ENCODE data around the gene CELF2. TPM values are rescaled to one million over a fixed set of nuclear protein-coding genes. Genes with fewer than 3 reads are reported as not detected.

Gene CELF2
- total RNA-seq, 1 donor from 2014 or later = 67.5 TPM

GRCh38 chr10:11290156-11290890, 272.7 kb downstream of the CELF2 start:
- DNase-seq (ENCODE audit: low spot score) = no peak
- intact Hi-C loops (cut with DNase I) = no loop called here

DNA sequence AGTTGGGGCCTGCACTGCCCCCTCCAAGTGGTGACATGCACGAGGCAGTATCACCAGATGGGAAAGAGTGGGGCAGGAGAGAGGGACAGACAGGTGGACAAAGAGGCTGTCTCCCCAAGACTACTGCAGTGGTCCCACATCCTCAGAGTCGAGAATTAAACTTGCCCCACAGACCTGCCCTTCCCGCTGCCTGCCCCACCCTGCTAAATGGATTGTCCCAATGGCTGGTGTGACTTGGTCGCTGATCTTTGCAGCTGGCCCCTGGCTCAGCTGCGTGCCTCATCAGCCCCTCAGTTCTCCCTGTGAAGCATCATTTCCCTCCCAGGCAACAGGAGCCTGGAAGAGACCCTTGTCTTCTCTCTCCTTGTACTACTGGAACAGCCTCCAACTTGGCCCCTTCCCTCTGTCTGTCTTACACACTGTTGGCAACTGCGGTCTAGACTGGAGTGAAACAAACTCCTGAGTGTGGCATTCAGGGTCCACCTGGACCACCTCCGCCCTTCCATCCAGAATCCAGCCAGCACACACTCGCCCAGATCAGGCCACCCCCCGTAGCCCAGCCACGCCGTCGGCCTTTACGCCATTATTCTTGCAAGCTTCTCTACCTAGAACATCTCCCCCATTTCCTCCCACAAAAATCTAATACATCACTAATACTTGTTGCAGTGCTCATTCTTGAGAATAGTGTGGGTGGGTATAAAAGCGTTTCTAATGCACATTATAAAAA, 275.1 kb downstream of the CELF2 start:
- intact Hi-C loops (cut with DNase I) = no loop called here
- no peak for DNase-seq (ENCODE audit: low spot score)

GRCh38 chr10:11293332-11293731, 275.7 kb downstream of the CELF2 start:
- intact Hi-C loops (cut with DNase I) = no loop called here
- no peak for DNase-seq (ENCODE audit: low spot score)

GRCh38 chr10:11294831-11295450, 277.3 kb downstream of the CELF2 start:
- intact Hi-C loops (cut with DNase I) = no loop called here
- no peak for DNase-seq (ENCODE audit: low spot score)

DNA sequence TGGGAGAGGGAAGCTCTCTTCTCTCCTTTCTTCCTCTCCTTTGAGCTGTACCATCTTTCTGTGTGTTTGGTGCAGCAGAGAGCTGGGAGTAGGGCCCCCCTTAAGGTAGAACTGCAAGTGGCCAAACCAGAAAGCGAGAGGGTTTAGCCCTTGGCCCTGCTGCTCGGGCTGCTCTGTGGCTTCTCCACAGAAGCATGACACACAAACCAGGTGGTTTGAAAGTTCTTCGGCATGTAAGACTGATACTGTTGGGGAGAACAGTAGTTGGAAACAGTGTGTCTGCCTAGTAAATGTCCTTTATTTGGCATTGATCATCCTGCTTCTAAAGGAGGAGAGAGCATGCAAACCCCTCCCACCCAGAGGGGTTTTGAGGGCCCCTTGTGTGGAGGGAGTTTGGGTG, 277.8 kb downstream of the CELF2 start:
- intact Hi-C loops (cut with DNase I) = no loop called here

GRCh38 chr10:11297136-11297535, 279.5 kb downstream of the CELF2 start:
- DNase-seq (ENCODE audit: low spot score) = no peak

More for the DNA sequence above, 277.8 kb downstream of the CELF2 start:
- DNase-seq (ENCODE audit: low spot score) = no peak

DNA sequence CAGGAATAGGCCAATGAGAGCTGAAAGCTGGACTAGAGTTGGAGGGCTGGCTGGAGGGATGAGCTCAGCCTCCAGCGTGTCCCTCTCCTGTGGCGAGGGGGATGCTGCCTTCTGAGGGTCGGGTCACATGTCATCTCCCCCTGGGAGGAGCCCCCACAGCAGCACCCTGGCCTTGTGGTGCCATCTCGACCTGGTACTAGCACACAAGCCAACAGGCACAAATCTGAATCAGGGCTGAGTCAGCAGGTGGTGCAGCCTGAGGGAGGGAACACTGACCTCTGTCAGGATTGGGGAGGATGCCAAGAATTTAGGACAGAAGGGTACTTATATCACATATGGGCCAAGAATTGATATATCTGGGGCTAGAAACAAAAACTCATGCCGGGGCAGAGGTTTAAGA, 280.4 kb downstream of the CELF2 start:
- no peak for DNase-seq (ENCODE audit: low spot score)

More at GRCh38 chr10:11297136-11297535, 279.5 kb downstream of the CELF2 start:
- intact Hi-C loops (cut with DNase I) = no loop called here

GRCh38 chr10:11299125-11299524, 281.5 kb downstream of the CELF2 start:
- intact Hi-C loops (cut with DNase I) = no loop called here
- no peak for DNase-seq (ENCODE audit: low spot score)

More for the DNA sequence above, 280.4 kb downstream of the CELF2 start:
- intact Hi-C loops (cut with DNase I) = no loop called here

DNA sequence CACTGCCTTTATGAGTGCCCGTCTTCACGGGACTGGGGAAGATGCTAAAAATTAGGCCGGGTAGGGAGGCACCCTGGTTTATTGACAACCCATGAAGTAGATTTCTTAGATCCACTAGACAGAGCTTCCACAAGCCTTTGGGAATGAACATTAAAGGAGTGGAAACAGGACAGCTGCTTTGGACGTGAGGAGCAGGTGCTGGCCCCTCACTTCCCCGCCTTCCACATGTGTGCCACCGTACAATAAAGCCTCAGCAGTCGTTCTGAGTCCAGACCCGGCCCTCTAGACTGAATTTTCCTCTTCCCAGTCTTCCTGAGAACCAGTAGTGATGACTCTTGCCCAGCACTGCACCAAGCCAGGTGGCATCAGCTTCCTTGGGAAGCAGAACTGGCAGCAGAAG, 282.4 kb downstream of the CELF2 start:
- DNase-seq (ENCODE audit: low spot score) = no peak
- intact Hi-C loops (cut with DNase I) = no loop called here

GRCh38 chr10:11300563-11300962, 282.9 kb downstream of the CELF2 start:
- DNase-seq (ENCODE audit: low spot score) = no peak
- intact Hi-C loops (cut with DNase I) = no loop called here

DNA sequence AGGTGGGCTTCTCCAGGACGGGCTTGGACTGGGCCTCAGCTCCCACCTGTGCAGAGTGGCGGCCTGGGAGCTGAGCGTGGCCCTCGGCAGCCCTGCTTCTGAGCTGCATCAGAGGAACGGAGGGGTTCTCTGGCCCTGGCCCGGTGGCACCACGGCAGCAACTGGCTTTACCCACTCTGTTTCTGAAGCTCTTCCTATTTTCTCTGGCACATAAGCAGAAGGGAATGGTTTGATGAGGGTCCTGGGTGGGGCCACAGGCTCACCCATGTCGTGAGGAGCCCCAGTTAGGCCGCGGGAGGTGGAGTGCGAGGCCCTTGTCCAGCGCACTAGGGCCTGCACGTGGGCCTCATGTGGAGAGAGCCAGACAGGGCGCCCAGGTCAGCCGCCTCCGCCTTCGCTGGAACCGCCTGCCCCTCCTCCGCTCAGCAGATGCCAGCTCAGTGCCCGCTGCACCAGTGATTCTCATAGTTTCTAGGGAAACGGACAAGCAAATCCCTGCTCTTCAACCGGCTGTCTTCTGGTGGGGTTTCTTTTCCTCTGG, 284.0 kb downstream of the CELF2 start:
- DNase-seq (ENCODE audit: low spot score) = no peak
- intact Hi-C loops (cut with DNase I) = no loop called here

GRCh38 chr10:11302181-11302580, 284.5 kb downstream of the CELF2 start:
- DNase-seq (ENCODE audit: low spot score) = no peak
- intact Hi-C loops (cut with DNase I) = no loop called here

- intact Hi-C loops (cut with DNase I) = no loop called here
- no peak for DNase-seq (ENCODE audit: low spot score)
These were observed 285.9 kb downstream of the CELF2 start for GRCh38 chr10:11303361-11304170.

GRCh38 chr10:11304906-11305585, 287.4 kb downstream of the CELF2 start:
- DNase-seq (ENCODE audit: low spot score) = no peak
- intact Hi-C loops (cut with DNase I) = no loop called here

- DNase-seq (ENCODE audit: low spot score) = no peak
- intact Hi-C loops (cut with DNase I) = no loop called here
These were observed 288.3 kb downstream of the CELF2 start for GRCh38 chr10:11305825-11306593.

- intact Hi-C loops (cut with DNase I) = no loop called here
- DNase-seq (ENCODE audit: low spot score) = no peak
These were observed 289.3 kb downstream of the CELF2 start for GRCh38 chr10:11307004-11307403.

DNA sequence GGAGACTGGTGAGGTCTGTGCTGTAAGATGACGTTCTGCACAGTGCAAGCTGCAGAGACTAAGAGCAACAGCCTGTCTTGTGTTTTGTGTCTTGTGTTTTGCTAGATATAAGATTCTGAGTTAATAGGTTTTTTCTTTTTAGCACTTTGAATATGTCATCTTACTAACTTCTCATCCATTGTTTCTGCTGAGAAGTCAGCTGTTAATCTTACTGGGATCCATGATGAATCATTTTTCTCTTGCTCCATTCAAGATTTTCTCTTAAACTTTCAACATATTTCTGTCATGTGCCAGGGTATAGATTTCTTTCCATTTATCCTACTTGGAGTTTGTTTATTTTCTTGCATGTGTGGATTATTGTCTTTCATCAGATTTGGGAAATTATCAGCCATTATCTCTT, 290.3 kb downstream of the CELF2 start:
- no peak for DNase-seq (ENCODE audit: low spot score)
- intact Hi-C loops (cut with DNase I) = no loop called here

- DNase-seq (ENCODE audit: low spot score) = no peak
- intact Hi-C loops (cut with DNase I) = no loop called here
These were observed 293.4 kb downstream of the CELF2 start for GRCh38 chr10:11311027-11311426.

Data from cardiac septum (tissue), 1 donor.